Astrocyte (in vitro differentiated cells and primary cell): ENCODE measurements around the gene PTCH1. TPM values are rescaled to one million over a fixed set of nuclear protein-coding genes. Genes with fewer than 3 reads are reported as not detected.

Source experiments
- DNase-seq: peaks from one replicate; pipeline ENCODE4 v3.0.0-alpha.2; 2010; ENCODE audit warnings: low read depth
- FAIRE-seq: peaks from 2 replicates; lab custom pipeline; 2011; peaks lifted over from hg19 to GRCh38; lab: Jason Lieb, UNC
- H2AFZ ChIP-seq: 2 replicates; pipeline ENCODE4 v1.6.0; 2012; ENCODE audit warnings: low read depth, low read length, inconsistent platforms
- H3K27ac ChIP-seq: 2 replicates; pipeline ENCODE4 v1.5.1; 2011; ENCODE audit warnings: low read depth, low read length, inconsistent platforms
- H3K27me3 ChIP-seq: 2 replicates; pipeline ENCODE4 v1.6.0; 2011; ENCODE audit warnings: low read length, inconsistent platforms; ENCODE audit not compliant: insufficient read depth
- H3K36me3 ChIP-seq: 2 replicates; pipeline ENCODE4 v1.5.1; 2011; ENCODE audit warnings: low read length, inconsistent platforms; ENCODE audit not compliant: insufficient read depth
- H3K4me1 ChIP-seq: 2 replicates; pipeline ENCODE4 v1.5.1; 2011; ENCODE audit warnings: low read length, inconsistent platforms; ENCODE audit not compliant: insufficient read depth
- H3K4me2 ChIP-seq: 2 replicates; pipeline ENCODE4 v1.6.0; 2012; ENCODE audit warnings: low read length, inconsistent platforms
- H3K4me3 ChIP-seq: 2 replicates; pipeline ENCODE4 v1.5.1; 2011; ENCODE audit warnings: low read depth, mild to moderate bottlenecking, low read length, inconsistent platforms; ENCODE audit not compliant: insufficient read depth
- H3K79me2 ChIP-seq: 2 replicates; pipeline ENCODE4 v1.6.0; 2012; ENCODE audit warnings: mild to moderate bottlenecking, low read length, inconsistent platforms; ENCODE audit not compliant: insufficient read depth
- H3K9ac ChIP-seq: 2 replicates; pipeline ENCODE4 v1.6.0; 2012; ENCODE audit warnings: mild to moderate bottlenecking, low read length, inconsistent platforms
- H3K9me3 ChIP-seq: 2 replicates; pipeline ENCODE4 v1.5.1; 2012; ENCODE audit warnings: low read depth, mild to moderate bottlenecking, low read length, inconsistent platforms; ENCODE audit not compliant: insufficient read depth
- H4K20me1 ChIP-seq: 2 replicates; pipeline ENCODE4 v1.6.0; 2012; ENCODE audit warnings: low read length, inconsistent platforms; ENCODE audit not compliant: insufficient read depth
- H3K27ac Mint-ChIP-seq: one replicate; pipeline ENCODE4 v1.8.0; 2021; ENCODE audit warnings: mild to moderate bottlenecking, mixed read lengths; ENCODE audit not compliant: unreplicated experiment
- H3K27me3 Mint-ChIP-seq: one replicate; pipeline ENCODE4 v1.8.0; 2021; ENCODE audit warnings: low read depth, mixed read lengths; ENCODE audit not compliant: unreplicated experiment
- H3K36me3 Mint-ChIP-seq: one replicate; pipeline ENCODE4 v1.8.0; 2021; ENCODE audit warnings: low read depth, mixed read lengths; ENCODE audit not compliant: unreplicated experiment
- H3K4me1 Mint-ChIP-seq: one replicate; pipeline ENCODE4 v1.8.0; 2021; ENCODE audit warnings: low read depth, mixed read lengths; ENCODE audit not compliant: unreplicated experiment
- H3K4me3 Mint-ChIP-seq: one replicate; pipeline ENCODE4 v1.8.0; 2021; ENCODE audit warnings: mild to moderate bottlenecking, moderate library complexity, mixed read lengths; ENCODE audit not compliant: unreplicated experiment
- H3K9me3 Mint-ChIP-seq: one replicate; pipeline ENCODE4 v1.8.0; 2021; ENCODE audit warnings: mild to moderate bottlenecking, mixed read lengths; ENCODE audit not compliant: unreplicated experiment
- EZH2 ChIP-seq: IDR thresholded peaks from 2 replicates; pipeline ENCODE4 v1.6.1; 2012; ENCODE audit warnings: mild to moderate bottlenecking, low read length, inconsistent platforms; ENCODE audit not compliant: insufficient read depth
- total RNA-seq: library from RNA; stranded (reverse); gene quantifications from 2 replicates; pipeline ENCODE4 v1.2.1, GENCODE V29; 2021
- TF ChIP-seq, protein P1 (sequence below): IDR thresholded peaks from 2 replicates; pipeline ENCODE4 v1.5.1; 2011; ENCODE audit warnings: low read depth, mild to moderate bottlenecking, inconsistent platforms, low read length, moderate library complexity; ENCODE audit not compliant: insufficient read depth

PTCH1 gene
- total RNA-seq, 1 donor from 2014 or later, result 21.3 TPM

DNA sequence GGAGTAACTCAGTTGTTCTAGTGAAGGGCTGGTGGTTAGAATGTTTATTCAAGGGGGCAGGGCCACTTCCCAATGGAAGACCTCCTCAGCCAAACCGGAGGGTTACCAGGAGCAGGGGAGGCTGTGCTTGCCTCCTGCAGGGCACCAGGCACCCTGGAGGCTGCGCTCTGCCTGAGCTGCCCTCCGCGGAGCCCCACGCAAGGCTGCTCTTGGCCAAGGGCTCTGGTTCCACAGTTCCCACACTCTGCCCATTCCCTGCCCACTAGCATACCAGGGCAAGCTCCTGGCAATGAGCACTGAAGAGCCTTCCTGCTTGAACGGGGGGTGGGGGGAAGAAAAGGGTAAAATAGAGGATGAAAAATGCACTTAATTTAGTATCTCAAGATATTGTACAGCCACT is 35.5 kb upstream of the PTCH1 start:
- peaks cover 22% of the 10 kb centered on the region for H3K27me3 ChIP-seq
- no peak overlapping the region for H2AFZ ChIP-seq
- H3K36me3 ChIP-seq, result no peaks in the 10 kb centered on the region
- H3K9me3 Mint-ChIP-seq, result peaks cover 18% of the 10 kb centered on the region
- TF ChIP-seq EZH2, result no peak
- TF ChIP-seq, protein P1, sequence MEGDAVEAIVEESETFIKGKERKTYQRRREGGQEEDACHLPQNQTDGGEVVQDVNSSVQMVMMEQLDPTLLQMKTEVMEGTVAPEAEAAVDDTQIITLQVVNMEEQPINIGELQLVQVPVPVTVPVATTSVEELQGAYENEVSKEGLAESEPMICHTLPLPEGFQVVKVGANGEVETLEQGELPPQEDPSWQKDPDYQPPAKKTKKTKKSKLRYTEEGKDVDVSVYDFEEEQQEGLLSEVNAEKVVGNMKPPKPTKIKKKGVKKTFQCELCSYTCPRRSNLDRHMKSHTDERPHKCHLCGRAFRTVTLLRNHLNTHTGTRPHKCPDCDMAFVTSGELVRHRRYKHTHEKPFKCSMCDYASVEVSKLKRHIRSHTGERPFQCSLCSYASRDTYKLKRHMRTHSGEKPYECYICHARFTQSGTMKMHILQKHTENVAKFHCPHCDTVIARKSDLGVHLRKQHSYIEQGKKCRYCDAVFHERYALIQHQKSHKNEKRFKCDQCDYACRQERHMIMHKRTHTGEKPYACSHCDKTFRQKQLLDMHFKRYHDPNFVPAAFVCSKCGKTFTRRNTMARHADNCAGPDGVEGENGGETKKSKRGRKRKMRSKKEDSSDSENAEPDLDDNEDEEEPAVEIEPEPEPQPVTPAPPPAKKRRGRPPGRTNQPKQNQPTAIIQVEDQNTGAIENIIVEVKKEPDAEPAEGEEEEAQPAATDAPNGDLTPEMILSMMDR, result no peak
- H3K27me3 Mint-ChIP-seq, result peaks cover 48% of the 10 kb centered on the region
- no peak overlapping the region for H3K27ac Mint-ChIP-seq
- FAIRE-seq (no peak), DNase-seq (no peak)
- H3K36me3 Mint-ChIP-seq, result no peaks in the 10 kb centered on the region
- no peaks in the 10 kb centered on the region for H3K4me1 ChIP-seq
- no peaks in the 10 kb centered on the region for H3K79me2 ChIP-seq
- H3K27ac ChIP-seq, result no peak overlapping the region
- no peaks in the 10 kb centered on the region for H3K4me1 Mint-ChIP-seq
- H4K20me1 ChIP-seq, result no peaks in the 10 kb centered on the region
- H3K9ac ChIP-seq, result no peak overlapping the region
- H3K4me2 ChIP-seq, result no peak overlapping the region
- no peak overlapping the region for H3K4me3 ChIP-seq
- H3K4me3 Mint-ChIP-seq, result no peak overlapping the region
- no peaks in the 10 kb centered on the region for H3K9me3 ChIP-seq

DNA sequence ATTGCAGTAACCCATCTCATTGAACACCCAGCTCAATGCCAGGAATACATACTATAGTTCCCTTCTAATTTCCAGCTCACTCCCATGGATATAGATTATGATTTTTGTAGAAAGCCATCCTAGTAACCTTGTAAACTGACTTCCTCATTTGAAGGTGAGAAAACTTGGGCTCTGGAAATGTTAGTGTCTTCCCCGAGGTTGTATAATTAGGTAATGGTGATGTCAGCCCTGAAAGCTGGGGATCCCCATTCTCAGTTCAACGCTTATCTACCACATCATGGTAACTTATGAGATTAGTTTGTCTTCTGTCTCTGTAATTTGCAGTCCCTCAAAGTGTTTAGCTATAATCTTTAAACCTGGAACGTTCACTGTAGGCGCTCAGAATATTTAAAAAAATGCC is 34.6 kb upstream of the PTCH1 start:
- Mint-ChIP-seq H3K9me3 (peaks cover 16% of the 10 kb centered on the region), H3K27me3 (peaks cover 50% of the 10 kb centered on the region), H3K27ac (no peak overlapping the region), H3K4me1 (no peaks in the 10 kb centered on the region), H3K4me3 (no peak overlapping the region), H3K36me3 (no peaks in the 10 kb centered on the region)
- DNase-seq (no peak), FAIRE-seq (no peak)
- Histone ChIP-seq H3K4me2 (no peak overlapping the region), H3K36me3 (no peaks in the 10 kb centered on the region), H3K4me1 (no peaks in the 10 kb centered on the region), H3K27me3 (peaks cover 19% of the 10 kb centered on the region), H3K9ac (no peak overlapping the region), H3K79me2 (no peaks in the 10 kb centered on the region), H2AFZ (no peak overlapping the region), H3K27ac (no peak overlapping the region), H4K20me1 (no peaks in the 10 kb centered on the region), H3K4me3 (no peak overlapping the region), H3K9me3 (no peaks in the 10 kb centered on the region)
- no peak for TF ChIP-seq EZH2
- TF ChIP-seq, protein P1, result no peak

DNA sequence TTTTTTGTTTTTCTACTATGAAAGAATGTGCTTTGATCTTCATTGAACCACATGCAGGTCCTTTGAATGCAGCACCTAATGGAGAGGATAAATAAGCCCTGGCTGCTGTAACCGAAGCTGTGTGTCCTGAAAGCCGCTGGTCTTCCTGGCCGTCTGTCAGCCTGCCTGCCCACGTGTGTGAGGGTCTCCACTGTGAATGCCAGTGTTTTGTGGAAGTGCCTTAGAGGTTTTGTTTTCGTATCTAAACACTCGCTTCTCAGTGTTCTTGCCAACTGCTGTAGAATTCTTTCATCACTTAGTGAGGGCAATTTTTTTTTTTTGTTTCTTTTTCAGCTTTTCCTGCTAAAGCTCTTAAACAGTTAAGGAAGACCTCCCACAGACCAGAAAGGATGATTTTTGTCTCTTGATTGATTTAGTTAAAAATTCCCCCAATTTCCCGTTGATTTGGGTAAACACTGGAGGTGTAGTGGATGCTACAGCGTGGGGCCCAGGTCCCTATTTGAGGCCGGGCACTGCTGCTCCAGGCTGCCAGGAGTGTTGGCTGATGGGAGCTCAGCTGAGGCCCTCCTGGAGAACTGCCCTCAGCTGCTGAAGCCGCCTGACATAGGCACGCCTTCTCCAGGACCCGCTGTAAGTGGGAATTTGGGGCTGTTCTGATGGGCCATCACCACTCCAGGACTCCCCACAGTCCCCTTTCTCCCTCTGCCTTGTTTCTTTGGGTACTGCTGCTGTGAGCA is 29.2 kb upstream of the PTCH1 start:
- H3K9ac ChIP-seq, result no peak overlapping the region

More for the DNA sequence above, 29.2 kb upstream of the PTCH1 start:
- no peak for TF ChIP-seq EZH2
- TF ChIP-seq, protein P1, result no peak
- no peak overlapping the region for H2AFZ ChIP-seq
- FAIRE-seq, result no peak
- peaks cover 15% of the 10 kb centered on the region for H3K27me3 ChIP-seq
- H3K79me2 ChIP-seq, result no peaks in the 10 kb centered on the region
- Mint-ChIP-seq H3K27me3 (peaks cover 24% of the 10 kb centered on the region), H3K36me3 (no peaks in the 10 kb centered on the region), H3K9me3 (peaks cover 7% of the 10 kb centered on the region), H3K27ac (no peak overlapping the region), H3K4me1 (no peaks in the 10 kb centered on the region), H3K4me3 (no peak overlapping the region)
- DNase-seq, result no peak
- no peaks in the 10 kb centered on the region for H4K20me1 ChIP-seq
- H3K27ac ChIP-seq, result no peak overlapping the region
- no peaks in the 10 kb centered on the region for H3K4me1 ChIP-seq
- H3K36me3 ChIP-seq, result no peaks in the 10 kb centered on the region
- no peak overlapping the region for H3K4me2 ChIP-seq
- no peaks in the 10 kb centered on the region for H3K9me3 ChIP-seq
- no peak overlapping the region for H3K4me3 ChIP-seq
